Effector memory CD8-positive, alpha-beta T cell (primary cell): Measurements from ENCODE around the gene FAM163A.
A peak's percentile ranks its signal among the peaks of the same experiment; 100 is the strongest.

Experiments used
- ATAC-seq: fragments of 150-1000 bp; cut with Tn5 transposase; replicated peaks from 2 replicates; pipeline ENCODE4 v1.10.0; 2021; ENCODE audit warnings: mild to moderate bottlenecking, moderate library complexity
- DNase-seq, 3 experiments: peaks; one replicate each; pipeline ENCODE4 v3.0.0; 2021
- H3K27ac Mint-ChIP-seq, 2 donors: one replicate each; pipeline ENCODE4 v1.8.0; 2022; ENCODE audit warnings: mild to moderate bottlenecking in 2 of 2, mixed read lengths in 2 of 2, moderate library complexity in 2 of 2
- H3K27me3 Mint-ChIP-seq, 2 donors: one replicate each; pipeline ENCODE4 v1.8.0; 2022; ENCODE audit warnings: mixed read lengths in 2 of 2
- H3K36me3 Mint-ChIP-seq: one replicate; pipeline ENCODE4 v1.8.0; 2022; ENCODE audit warnings: mild to moderate bottlenecking, moderate library complexity, mixed read lengths; ENCODE audit not compliant: insufficient read depth
- H3K4me1 Mint-ChIP-seq, 2 donors: one replicate each; pipeline ENCODE4 v1.8.0; 2022; ENCODE audit warnings: low read depth in 2 of 2, mixed read lengths in 2 of 2
- H3K4me3 Mint-ChIP-seq, 2 donors: one replicate each; pipeline ENCODE4 v1.8.0; 2022; ENCODE audit warnings: mild to moderate bottlenecking in 2 of 2, mixed read lengths in 2 of 2, moderate library complexity in 2 of 2
- H3K9me3 Mint-ChIP-seq, 2 donors: one replicate each; pipeline ENCODE4 v1.8.0; 2022; ENCODE audit warnings: mixed read lengths in 2 of 2

Gene FAM163A

DNA sequence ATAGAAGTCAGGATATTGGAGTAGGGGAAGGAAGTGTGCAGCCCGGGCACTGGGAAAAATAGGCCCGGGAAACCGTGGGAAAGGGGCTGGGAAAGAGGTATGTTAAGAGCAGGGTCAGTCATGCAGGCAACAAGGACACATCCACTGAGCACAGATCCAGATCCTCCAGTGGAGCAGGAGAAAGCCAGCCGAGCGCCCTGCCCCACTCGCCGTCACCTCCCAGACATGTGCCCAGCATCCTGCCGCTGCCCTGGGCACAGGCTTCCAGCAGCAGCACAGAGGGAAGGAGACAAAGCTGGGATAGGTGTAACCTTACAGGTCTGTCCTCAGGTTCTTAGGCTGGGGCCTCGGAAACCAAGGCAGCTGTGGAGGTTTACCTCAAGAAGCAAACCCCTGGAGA, 64.2 kb downstream of the FAM163A start:
- H3K4me3 Mint-ChIP-seq, result no peak overlapping the region
- H3K27ac Mint-ChIP-seq, result no peak overlapping the region
- ATAC-seq (no peak), DNase-seq (no peak)
- no peaks in the 10 kb centered on the region for H3K36me3 Mint-ChIP-seq
- no peaks in the 10 kb centered on the region for H3K9me3 Mint-ChIP-seq
- peaks cover 29 to 44% of the 10 kb centered on the region in 2 donors for H3K27me3 Mint-ChIP-seq
- peaks cover 2 to 4% of the 10 kb centered on the region in 2 donors for H3K4me1 Mint-ChIP-seq

DNA sequence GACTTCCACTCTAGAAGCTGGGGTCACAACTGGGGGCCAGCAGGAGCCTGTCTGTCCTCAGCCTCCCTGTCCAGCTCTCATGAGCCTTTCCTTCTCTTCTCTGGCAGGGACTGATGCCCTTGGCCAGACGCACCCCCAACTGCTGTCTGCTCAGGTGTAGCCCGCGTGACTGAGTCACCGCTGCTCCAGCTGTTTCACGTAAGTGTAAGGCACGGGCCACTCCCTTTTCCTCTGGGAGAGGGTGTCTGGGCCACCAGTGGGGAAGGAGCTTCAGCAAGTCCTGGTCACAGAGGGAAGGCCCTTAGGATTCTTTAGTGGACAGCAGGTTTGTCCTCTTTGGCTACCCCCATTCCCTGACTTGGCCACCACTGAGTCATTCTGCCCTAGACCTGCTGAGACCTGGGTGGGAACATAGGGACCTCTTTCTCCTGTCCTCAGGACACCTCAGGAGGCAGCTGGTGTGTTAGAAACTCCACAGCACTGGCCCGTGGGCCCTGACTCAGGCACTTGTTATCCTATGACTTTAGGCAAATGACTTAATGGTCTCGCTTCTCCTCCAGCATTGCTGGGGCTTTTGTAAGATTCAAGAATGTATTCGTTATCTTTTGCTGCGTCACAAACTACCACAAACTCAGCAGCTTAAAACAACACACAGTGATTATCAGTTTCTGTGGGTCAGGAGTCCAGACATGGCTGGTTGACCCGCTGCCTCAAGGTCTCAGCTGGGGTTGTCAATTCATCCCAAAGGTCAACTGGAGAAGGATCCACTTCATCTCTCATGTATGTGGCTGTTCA, 64.8 kb downstream of the FAM163A start:
- peaks cover 2 to 4% of the 10 kb centered on the region in 2 donors for H3K4me1 Mint-ChIP-seq
- H3K27me3 Mint-ChIP-seq, result peaks cover 33 to 50% of the 10 kb centered on the region in 2 donors
- DNase-seq (no peak), ATAC-seq (no peak)
- H3K27ac Mint-ChIP-seq, result no peak overlapping the region
- H3K36me3 Mint-ChIP-seq, result no peaks in the 10 kb centered on the region
- H3K4me3 Mint-ChIP-seq, result no peak overlapping the region
- H3K9me3 Mint-ChIP-seq, result no peaks in the 10 kb centered on the region

- Mint-ChIP-seq H3K4me3 (no peak overlapping the region), H3K4me1 (peaks cover 2 to 4% of the 10 kb centered on the region in 2 donors), H3K9me3 (no peaks in the 10 kb centered on the region), H3K27me3 (peaks cover 33 to 56% of the 10 kb centered on the region in 2 donors), H3K27ac (peak overlapping the region in 1 of 2 donors; percentile 1), H3K36me3 (no peaks in the 10 kb centered on the region)
- DNase-seq (no peak), ATAC-seq (no peak)
Observed at GRCh38 chr1:179808503-179808902, 65.4 kb downstream of the FAM163A start.

DNA sequence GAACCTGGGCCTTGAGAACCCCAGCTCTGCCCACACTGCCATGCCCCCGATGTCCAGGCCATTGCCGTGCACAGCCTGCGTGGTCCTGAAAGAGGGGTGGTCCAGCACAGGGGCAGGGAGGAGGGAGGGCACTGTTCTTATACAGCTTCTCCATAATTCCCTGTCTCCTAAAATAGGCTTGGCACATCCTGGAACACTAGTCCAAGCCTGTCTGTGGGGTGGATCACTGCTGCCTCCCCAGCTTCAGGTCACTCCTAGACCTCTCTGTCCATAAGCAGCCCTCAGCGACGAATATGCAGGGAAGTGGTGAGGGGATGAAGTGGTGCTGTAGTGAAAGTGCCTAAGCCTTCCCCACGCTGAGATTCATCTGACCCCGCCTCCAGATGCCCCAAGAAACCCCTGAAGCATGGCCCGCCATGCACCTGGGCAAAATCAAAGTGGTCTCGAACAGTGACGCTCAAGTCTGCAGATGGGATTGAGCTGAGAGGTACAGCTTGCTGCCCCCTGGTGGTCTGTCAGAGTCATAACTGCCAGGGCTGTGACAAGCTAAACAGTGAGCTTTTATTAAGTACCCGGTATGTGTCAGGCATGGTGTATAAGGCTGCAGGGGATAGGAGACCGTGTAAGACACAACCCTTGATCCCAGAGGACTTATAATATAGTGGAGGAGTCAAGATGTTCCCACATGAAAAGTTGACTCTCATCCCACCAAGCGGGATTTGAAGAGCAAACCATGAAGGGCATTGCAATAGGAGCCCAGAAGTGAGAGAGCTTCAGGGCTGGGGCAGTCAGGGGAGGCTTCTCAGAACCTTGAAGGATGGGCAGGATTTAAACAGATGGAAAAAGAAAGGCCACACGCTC, 66.6 kb downstream of the FAM163A start:
- Mint-ChIP-seq H3K4me3 (no peak overlapping the region), H3K4me1 (peaks cover 4 to 7% of the 10 kb centered on the region in 2 donors), H3K9me3 (no peaks in the 10 kb centered on the region), H3K36me3 (peaks cover under 1% of the 10 kb centered on the region), H3K27me3 (peaks cover 33 to 55% of the 10 kb centered on the region in 2 donors), H3K27ac (no peak overlapping the region)
- peak; percentile 54 to 58 (median 56) for DNase-seq
- peak; percentile 62 for ATAC-seq

- DNase-seq, result no peak
- ATAC-seq, result no peak
- Mint-ChIP-seq H3K4me3 (no peak overlapping the region), H3K27me3 (peaks cover 33 to 54% of the 10 kb centered on the region in 2 donors), H3K9me3 (no peaks in the 10 kb centered on the region), H3K36me3 (peaks cover 4% of the 10 kb centered on the region), H3K27ac (no peak overlapping the region), H3K4me1 (peaks cover 10 to 13% of the 10 kb centered on the region in 2 donors)
Observed at GRCh38 chr1:179810367-179810715, 67.2 kb downstream of the FAM163A start.

DNA sequence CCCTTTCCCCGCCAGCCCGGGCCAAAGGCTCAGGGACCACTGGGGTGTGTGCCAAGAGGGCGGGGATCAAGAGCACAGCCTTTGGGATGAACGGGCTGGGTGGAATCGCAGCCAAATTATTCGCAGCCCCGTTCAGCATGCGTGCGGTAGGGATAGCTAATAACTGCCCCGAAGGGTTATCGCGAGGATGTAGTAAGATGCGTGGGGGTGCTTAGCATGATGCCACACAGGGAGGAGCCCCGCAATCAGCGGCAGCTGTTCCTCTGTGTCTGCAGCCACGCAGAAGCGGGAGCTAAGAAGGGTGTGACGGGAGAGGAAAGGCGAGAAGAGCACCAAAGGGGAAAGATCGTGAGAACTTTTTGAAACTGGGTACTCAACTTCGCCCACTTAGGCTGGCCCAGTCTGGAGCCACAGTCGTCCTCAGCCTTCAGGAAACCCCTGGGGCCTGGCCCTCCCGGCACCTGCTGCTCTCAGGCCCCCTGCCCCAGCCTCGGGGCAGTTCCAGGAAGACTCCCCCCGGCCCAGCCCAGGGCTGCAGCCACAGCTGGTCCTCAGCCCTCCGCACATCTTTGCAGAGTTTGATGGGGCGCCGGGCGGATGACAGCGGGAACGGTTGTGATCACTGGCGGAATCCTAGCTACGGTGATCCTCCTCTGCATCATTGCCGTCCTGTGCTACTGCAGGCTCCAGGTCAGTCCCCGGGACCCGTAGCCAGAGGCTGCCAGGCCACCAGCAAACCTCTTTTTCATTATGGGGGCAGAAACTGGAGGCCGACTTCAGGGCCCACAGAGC, 69.6 kb downstream of the FAM163A start:
- Mint-ChIP-seq H3K36me3 (peaks cover 4% of the 10 kb centered on the region), H3K4me3 (no peak overlapping the region), H3K27ac (no peak overlapping the region), H3K4me1 (peaks cover 15% of the 10 kb centered on the region in 2 donors), H3K27me3 (peaks cover 34 to 63% of the 10 kb centered on the region in 2 donors), H3K9me3 (no peaks in the 10 kb centered on the region)
- DNase-seq (no peak), ATAC-seq (no peak)

GRCh38 chr1:179813626-179814545, 70.8 kb downstream of the FAM163A start:
- Mint-ChIP-seq H3K36me3 (peaks cover 4% of the 10 kb centered on the region), H3K9me3 (no peaks in the 10 kb centered on the region), H3K4me3 (peak overlapping the region; percentile 97 to 98), H3K27ac (peak overlapping the region; percentile 86 to 88), H3K27me3 (peaks cover 34 to 63% of the 10 kb centered on the region in 2 donors), H3K4me1 (peaks cover 15% of the 10 kb centered on the region in 2 donors)
- ATAC-seq (no peak), DNase-seq (no peak)

- DNase-seq (no peak), ATAC-seq (no peak)
- Mint-ChIP-seq H3K9me3 (no peaks in the 10 kb centered on the region), H3K27ac (peak overlapping the region; percentile 86 to 88), H3K36me3 (peaks cover 4% of the 10 kb centered on the region), H3K4me3 (peak overlapping the region; percentile 97 to 98), H3K27me3 (peaks cover 34 to 62% of the 10 kb centered on the region in 2 donors), H3K4me1 (peaks cover 15% of the 10 kb centered on the region in 2 donors)
Observed at GRCh38 chr1:179814546-179814838, 71.4 kb downstream of the FAM163A start.

DNA sequence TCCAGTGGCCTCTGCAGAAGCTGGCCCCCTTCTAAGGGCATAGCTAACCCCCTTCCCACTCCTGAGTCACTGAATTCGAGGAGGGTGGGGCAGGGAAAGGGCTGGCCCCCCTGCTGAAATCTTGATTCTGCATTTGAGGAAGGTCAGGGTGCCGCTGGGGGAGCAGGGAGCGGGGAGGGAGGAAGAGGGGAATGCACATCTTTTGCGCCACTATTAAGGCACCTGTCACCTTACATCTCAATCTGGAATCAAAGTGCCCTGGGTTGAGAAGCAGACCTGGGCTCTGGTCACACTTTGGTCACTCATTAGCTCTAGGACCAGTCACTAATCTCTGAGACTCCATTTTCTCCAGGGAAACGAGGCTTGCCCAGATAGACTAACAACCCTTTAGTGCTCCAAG, 72.5 kb downstream of the FAM163A start:
- ATAC-seq (no peak), DNase-seq (no peak)
- Mint-ChIP-seq H3K27ac (peak overlapping the region; percentile 86 to 88), H3K9me3 (no peaks in the 10 kb centered on the region), H3K4me1 (peaks cover 11 to 13% of the 10 kb centered on the region in 2 donors), H3K36me3 (peaks cover 4% of the 10 kb centered on the region), H3K4me3 (peak overlapping the region; percentile 97 to 98), H3K27me3 (peaks cover 23 to 56% of the 10 kb centered on the region in 2 donors)

DNA sequence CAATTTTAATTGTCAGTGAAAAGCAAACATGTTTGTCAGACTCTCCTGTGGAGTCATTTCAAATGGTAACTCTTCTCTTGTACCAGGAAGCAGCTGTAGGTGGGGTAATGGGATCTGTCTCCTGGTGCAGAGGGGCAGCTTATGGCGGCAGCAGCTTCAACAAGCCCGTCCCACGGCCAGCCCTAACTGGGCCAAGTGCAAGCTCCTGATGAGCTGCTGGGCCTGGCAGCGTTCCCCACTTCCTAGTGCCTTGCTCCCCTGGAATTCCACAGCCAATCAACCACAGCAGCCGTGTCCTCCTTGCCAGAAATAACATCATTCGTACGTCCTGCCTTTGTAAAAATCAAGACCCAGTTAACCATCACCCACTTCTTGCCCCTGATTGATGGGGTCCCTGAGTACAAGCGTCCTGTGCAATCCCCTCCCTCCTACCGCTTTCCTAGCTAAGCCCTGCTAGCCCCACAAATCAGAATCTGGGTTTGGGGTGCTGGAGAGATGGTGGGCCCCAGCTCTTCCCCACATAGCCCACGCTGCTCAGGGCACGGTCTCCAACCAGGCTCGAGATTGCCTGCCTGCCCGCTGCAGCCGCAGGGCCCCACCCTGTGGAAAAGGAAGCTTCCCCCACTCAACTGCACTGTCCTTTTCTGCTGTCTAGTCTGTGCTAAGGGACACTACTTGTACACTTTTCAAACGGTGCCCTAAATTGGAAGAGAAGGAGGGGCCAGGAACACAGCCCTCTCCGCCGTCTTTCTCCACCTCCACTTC, 73.3 kb downstream of the FAM163A start:
- Mint-ChIP-seq H3K36me3 (peaks cover 4% of the 10 kb centered on the region), H3K27me3 (peaks cover 19 to 52% of the 10 kb centered on the region in 2 donors), H3K9me3 (no peaks in the 10 kb centered on the region), H3K27ac (peak overlapping the region; percentile 86 to 88), H3K4me1 (peaks cover 11 to 13% of the 10 kb centered on the region in 2 donors), H3K4me3 (peak overlapping the region; percentile 97 to 98)
- DNase-seq, result no peak
- no peak for ATAC-seq

DNA sequence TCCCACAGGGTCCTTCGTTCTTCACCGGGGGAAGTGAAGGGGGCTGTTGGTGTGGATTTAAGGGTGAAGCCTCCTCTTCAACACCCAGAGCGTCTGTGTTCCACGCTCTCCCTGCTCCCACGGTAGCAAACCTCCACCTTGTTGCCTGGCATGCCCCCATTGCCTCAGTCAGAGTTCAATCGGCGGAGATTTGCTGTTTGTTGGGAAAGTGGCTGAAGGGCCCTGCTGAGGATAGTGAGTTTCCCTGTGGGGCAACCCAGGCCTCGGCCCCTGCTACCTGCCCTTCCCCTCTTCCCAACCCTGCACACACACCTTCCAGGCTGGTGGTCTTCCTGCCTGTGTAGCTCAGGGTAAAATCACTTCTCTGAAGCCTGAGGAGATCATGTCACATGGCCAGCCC, 74.0 kb downstream of the FAM163A start:
- H3K9me3 Mint-ChIP-seq, result no peaks in the 10 kb centered on the region
- DNase-seq (no peak), ATAC-seq (no peak)
- no peak overlapping the region for H3K27ac Mint-ChIP-seq
- H3K36me3 Mint-ChIP-seq, result peaks cover 4% of the 10 kb centered on the region
- peak overlapping the region in 1 of 2 donors; percentile 97 for H3K4me3 Mint-ChIP-seq
- H3K27me3 Mint-ChIP-seq, result peaks cover 14 to 45% of the 10 kb centered on the region in 2 donors
- H3K4me1 Mint-ChIP-seq, result peaks cover 11 to 13% of the 10 kb centered on the region in 2 donors

DNA sequence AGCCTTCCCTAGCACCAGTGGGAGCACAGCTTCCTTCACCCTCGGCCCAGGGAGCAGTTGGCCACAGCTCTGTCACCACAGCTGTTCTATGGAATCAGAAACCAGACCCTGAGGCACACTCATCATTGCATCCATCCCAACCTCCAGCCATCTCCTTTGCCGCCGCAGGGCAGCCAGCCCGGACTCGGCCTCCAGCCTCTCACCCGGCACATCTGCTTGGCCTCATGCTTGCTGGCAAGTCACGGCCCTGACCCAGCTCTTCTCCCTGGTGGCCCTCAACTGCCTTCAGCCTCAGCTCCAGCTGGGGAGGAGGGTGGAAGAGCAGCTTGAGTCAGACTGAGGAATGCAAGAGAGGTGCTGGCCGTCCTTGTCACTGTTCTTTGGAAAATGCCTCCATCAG, 74.7 kb downstream of the FAM163A start:
- H3K27ac Mint-ChIP-seq, result no peak overlapping the region
- ATAC-seq (no peak), DNase-seq (no peak)
- H3K4me3 Mint-ChIP-seq, result no peak overlapping the region
- H3K4me1 Mint-ChIP-seq, result peaks cover 11 to 13% of the 10 kb centered on the region in 2 donors
- H3K27me3 Mint-ChIP-seq, result peaks cover 8 to 38% of the 10 kb centered on the region in 2 donors
- peaks cover 4% of the 10 kb centered on the region for H3K36me3 Mint-ChIP-seq
- H3K9me3 Mint-ChIP-seq, result no peaks in the 10 kb centered on the region
